HG03066 (cell line): Measurements from ENCODE around the gene SEPTIN5.
"Not testable (repeated sequence)": the region's sequence is repeated elsewhere in the genome, so short reads cannot be mapped to it uniquely, and the experiment has no call there.

Experiments
- ATAC-seq: cut with Tn5 transposase; IDR thresholded peaks from one replicate; pipeline ENCODE4 v1.9.1; 2021; ENCODE audit warnings: low read depth; ENCODE audit not compliant: unreplicated experiment

SEPTIN5 gene

GRCh38 chr22:19680287-19680881 lies 33.9 kb upstream of the SEPTIN5 start:
- no peak for ATAC-seq

GRCh38 chr22:19680911-19681862 lies 33.1 kb upstream of the SEPTIN5 start:
- ATAC-seq: no peak

- no peak for ATAC-seq
Observed at GRCh38 chr22:19681863-19682245, 32.4 kb upstream of the SEPTIN5 start.

- ATAC-seq: no peak
Observed at GRCh38 chr22:19686946-19687345, 27.4 kb upstream of the SEPTIN5 start.

GRCh38 chr22:19687561-19688300 lies 26.6 kb upstream of the SEPTIN5 start:
- ATAC-seq: no peak

- no peak for ATAC-seq
Observed at GRCh38 chr22:19688301-19689290, 25.7 kb upstream of the SEPTIN5 start.

- no peak for ATAC-seq
Observed at GRCh38 chr22:19689408-19689807, 24.9 kb upstream of the SEPTIN5 start.

GRCh38 chr22:19691007-19691720 lies 23.1 kb upstream of the SEPTIN5 start:
- ATAC-seq: no peak

- ATAC-seq: no peak
Observed at GRCh38 chr22:19691721-19692341, 22.5 kb upstream of the SEPTIN5 start.

GRCh38 chr22:19693581-19693980 lies 20.7 kb upstream of the SEPTIN5 start:
- no peak for ATAC-seq

GRCh38 chr22:19693981-19694670 lies 20.2 kb upstream of the SEPTIN5 start:
- no peak for ATAC-seq

- ATAC-seq: no peak
Observed at GRCh38 chr22:19694696-19695095, 19.6 kb upstream of the SEPTIN5 start.

- no peak for ATAC-seq
Observed at GRCh38 chr22:19696504-19697276, 17.6 kb upstream of the SEPTIN5 start.

GRCh38 chr22:19697871-19698270 lies 16.4 kb upstream of the SEPTIN5 start:
- not testable (repeated sequence) for ATAC-seq

- ATAC-seq: no peak
Observed at GRCh38 chr22:19700790-19701419, 13.4 kb upstream of the SEPTIN5 start.

GRCh38 chr22:19701420-19702145 lies 12.7 kb upstream of the SEPTIN5 start:
- no peak for ATAC-seq

GRCh38 chr22:19703869-19704268 lies 10.4 kb upstream of the SEPTIN5 start:
- no peak for ATAC-seq
